Measurements from ENCODE around the gene PGBD2.
"Not testable (repeated sequence)": the region's sequence is repeated elsewhere in the genome, so short reads cannot be mapped to it uniquely, and the experiment has no call there.

The PGBD2 gene

DNA sequence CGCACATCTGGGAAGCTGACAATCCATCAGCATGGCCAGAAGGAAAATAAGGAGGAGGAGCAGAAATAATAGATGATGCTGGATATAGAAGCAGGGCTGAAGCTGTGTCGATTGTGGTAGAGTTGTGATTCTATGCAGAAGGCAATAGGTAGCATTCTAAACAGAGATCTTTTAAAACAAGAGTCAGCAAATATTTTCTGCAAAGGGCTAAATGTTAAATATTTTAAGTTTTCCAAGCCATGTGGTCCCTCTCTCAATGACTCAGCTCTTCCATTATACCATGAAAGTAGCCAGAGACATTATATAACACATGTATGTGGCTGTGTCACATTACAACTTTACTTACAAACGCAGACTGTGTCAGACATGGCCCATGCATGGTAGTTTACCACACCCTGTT lies 21.2 kb downstream of the PGBD2 start:
- DNase-seq (ENCODE audit: low spot score) = not testable (repeated sequence)

GRCh38 chr1:248928122-248928521 lies 22.1 kb downstream of the PGBD2 start:
- not testable (repeated sequence) for DNase-seq (ENCODE audit: low spot score)

DNA sequence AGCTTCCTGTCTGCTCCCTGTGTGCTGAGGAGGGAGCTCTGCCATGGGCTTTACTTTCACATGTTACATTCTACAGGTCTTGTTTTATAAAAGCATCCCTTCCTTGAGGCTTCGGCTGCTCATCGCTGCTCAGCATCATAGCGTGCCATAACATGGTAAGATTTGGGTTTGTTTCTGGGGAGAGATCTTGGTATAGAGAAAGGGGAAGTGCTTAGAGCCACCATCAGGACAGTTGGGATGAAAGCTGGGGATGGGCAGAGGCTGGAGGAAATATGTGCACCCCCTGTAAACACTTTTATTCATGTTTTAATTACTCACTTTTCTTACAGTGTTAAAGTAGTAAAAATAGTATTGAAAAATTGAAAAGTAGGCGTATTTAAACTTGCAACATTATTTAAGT lies 24.0 kb downstream of the PGBD2 start:
- DNase-seq (ENCODE audit: low spot score) = not testable (repeated sequence)

DNA sequence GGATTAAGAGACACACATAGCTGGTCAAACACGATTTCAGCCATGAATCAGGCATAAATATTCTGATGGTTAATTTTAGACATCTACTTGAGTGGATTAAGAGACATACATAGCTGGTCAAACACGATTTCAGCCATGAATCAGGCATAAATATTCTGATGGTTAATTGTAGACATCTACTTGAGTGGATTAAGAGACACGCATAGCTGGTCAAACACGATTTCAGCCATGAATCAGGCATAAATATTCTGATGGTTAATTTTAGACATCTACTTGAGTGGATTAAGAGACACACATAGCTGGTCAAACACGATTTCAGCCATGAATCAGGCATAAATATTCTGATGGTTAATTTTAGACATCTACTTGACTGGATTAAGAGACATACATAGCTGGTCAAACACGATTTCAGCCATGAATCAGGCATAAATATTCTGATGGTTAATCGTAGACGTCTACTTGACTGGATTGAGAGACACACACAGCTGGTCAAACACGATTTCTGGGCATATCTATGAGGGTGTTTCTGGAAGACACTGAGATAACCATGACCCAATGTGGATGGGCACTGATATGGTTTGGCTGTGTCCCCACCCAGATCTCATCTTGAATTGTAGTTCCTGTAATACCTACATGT lies 32.3 kb downstream of the PGBD2 start:
- DNase-seq (ENCODE audit: low spot score) = not testable (repeated sequence)

- DNase-seq (ENCODE audit: low spot score) = not testable (repeated sequence)
Measured at GRCh38 chr1:248944134-248944999, 38.3 kb downstream of the PGBD2 start.

DNA sequence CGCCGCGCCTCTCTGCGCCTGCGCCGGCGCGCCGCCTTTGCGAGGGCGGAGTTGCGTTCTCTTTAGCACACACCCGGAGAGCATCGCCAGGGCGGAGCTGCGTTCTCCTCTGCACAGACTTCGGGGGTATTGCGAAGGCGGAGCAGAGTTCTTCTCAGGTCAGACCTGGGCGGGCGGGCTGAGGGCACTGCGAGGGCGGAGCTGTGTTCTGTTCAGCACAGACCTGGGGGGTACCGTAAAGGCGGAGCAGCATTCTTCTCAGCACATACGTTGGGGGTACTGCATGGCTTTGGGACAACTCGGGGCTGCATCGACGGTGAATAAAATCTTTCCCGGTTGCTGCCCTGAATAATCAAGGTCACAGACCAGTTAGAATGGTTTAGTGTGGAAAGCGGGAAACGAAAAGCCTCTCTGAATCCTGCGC lies 39.0 kb downstream of the PGBD2 start:
- not testable (repeated sequence) for DNase-seq (ENCODE audit: low spot score)

- DNase-seq (ENCODE audit: low spot score) = not testable (repeated sequence)
Measured at GRCh38 chr1:248945453-248945852, 39.4 kb downstream of the PGBD2 start.

- not testable (repeated sequence) for DNase-seq (ENCODE audit: low spot score)
Measured at GRCh38 chr1:248945856-248946416, 39.9 kb downstream of the PGBD2 start.

Measured in activated CD4-positive, alpha-beta T cell treated with anti-CD3 and anti-CD28 coated beads, Interleukin-2, Interleukin-4, amounts not matched to agents 100 ng/mL and 50 ng/mL, durations not matched to agents 16 hours and 8 hours (primary cell).